ENCODE data around the gene PLK2. TPM values are rescaled to one million over a fixed set of nuclear protein-coding genes. Genes with fewer than 3 reads are reported as not detected.

The PLK2 gene
- total RNA-seq, 1 donor from 2014 or later: 572 TPM

DNA sequence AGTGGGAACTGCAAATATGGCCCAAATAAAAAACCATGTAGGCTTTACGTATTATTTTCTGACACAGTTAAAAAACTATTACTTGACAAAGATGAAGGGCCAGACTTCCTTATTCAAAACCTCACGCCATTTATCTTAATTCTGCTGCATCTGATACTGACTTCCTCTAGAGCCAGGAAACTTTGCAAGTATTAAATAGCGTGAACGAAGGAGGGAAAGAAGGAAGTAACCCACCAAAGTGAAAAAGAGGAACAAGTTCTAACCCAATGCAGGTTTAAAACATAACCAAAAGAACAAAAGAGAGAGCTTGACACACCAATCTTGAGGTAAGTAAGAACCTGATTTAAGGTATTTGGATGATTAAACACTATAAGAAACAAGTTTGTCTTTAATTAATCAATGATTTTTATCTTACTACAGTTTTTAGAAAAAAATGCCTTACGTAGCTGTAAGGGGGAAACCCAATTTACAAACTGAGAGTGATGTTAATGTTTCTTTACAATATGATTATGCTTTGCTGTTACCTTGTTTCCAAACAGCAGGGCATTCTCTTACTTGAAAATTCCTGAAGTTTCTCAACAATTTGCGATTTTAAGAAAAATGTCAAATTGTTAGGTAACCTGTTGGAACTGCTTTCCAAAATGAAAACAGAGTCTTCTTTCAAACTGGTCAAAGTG lies 31.5 kb upstream of the PLK2 start, which contains the start of gene GAPT:
TSS of gene GAPT (plus strand) at position 220 of the 677 bp plus-strand sequence. CDS start 3,102 bp downstream, outside the sequence.
- Mint-ChIP-seq H3K27me3 (ENCODE audit: unreplicated experiment) (no peaks in the 10 kb centered on the region), H3K9me3 (ENCODE audit: unreplicated experiment) (no peaks in the 10 kb centered on the region), H3K4me1 (ENCODE audit: unreplicated experiment) (peaks cover 9% of the 10 kb centered on the region), H3K4me3 (ENCODE audit: unreplicated experiment) (no peak within 1 kb of the TSS), H3K27ac (ENCODE audit: unreplicated experiment) (peak within 1 kb of the TSS; percentile 39), H3K36me3 (ENCODE audit: low read depth, unreplicated experiment) (no peaks in the 10 kb centered on the region)
- no peak for DNase-seq (ENCODE audit: low spot score)
- TF ChIP-seq, protein P1, sequence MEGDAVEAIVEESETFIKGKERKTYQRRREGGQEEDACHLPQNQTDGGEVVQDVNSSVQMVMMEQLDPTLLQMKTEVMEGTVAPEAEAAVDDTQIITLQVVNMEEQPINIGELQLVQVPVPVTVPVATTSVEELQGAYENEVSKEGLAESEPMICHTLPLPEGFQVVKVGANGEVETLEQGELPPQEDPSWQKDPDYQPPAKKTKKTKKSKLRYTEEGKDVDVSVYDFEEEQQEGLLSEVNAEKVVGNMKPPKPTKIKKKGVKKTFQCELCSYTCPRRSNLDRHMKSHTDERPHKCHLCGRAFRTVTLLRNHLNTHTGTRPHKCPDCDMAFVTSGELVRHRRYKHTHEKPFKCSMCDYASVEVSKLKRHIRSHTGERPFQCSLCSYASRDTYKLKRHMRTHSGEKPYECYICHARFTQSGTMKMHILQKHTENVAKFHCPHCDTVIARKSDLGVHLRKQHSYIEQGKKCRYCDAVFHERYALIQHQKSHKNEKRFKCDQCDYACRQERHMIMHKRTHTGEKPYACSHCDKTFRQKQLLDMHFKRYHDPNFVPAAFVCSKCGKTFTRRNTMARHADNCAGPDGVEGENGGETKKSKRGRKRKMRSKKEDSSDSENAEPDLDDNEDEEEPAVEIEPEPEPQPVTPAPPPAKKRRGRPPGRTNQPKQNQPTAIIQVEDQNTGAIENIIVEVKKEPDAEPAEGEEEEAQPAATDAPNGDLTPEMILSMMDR (IDR thresholded peaks at IDR 0.05; ENCODE audit: unreplicated experiment): no peak

DNA sequence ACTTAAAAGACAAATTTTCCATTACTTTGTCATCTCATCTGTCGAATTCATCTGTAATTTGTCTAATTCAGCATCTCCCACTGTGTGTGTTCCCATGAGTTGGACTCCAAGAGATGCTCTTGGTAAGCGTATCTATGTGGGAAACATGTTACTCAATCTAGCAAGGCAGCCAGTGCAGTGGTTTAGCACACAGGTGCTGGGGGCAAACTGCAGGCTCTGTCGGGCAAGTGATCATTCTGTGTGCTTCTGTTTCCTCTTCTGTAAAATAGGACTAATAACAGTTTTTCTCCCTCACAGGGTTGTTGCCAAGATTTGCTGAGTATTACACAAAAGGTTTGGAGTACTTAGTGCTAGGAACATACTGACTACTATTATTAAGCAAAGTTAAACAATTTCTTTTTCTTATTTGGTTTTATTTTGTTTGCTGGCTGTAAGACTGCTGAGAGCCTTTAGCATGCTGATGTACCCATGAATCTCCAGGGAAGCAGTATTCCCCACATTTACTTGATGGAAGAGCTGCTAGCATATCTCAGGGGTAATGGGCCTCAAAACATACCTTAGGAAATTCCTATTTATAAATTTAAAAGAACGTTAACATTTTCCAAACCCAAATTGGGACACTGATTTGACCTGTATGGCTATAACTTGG lies 30.6 kb upstream of the PLK2 start:
- TF ChIP-seq, protein P1 (IDR thresholded peaks at IDR 0.05; ENCODE audit: unreplicated experiment): no peak
- Mint-ChIP-seq H3K4me1 (ENCODE audit: unreplicated experiment) (peaks cover 9% of the 10 kb centered on the region), H3K4me3 (ENCODE audit: unreplicated experiment) (no peak overlapping the region), H3K27ac (ENCODE audit: unreplicated experiment) (no peak overlapping the region), H3K36me3 (ENCODE audit: low read depth, unreplicated experiment) (no peaks in the 10 kb centered on the region), H3K27me3 (ENCODE audit: unreplicated experiment) (no peaks in the 10 kb centered on the region), H3K9me3 (ENCODE audit: unreplicated experiment) (no peaks in the 10 kb centered on the region)
- DNase-seq (ENCODE audit: low spot score): no peak

DNA sequence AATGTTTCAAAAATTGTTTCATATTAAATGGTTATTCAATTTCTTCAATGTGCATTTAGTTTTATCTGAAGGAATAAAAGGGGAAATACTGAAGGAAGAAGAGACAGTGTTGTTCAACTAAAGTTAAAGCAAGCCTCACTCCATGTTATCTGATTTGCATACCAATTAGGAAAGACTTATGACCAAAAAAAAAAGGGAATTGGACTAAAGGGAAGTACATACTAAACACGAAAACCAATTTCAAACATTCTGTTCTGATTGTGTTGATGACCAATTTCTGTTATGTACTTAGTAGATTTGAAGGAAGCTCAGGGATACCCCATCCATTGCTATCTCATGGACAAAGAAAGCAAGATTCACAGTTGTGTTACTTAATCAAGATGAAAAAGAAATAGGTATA lies 26.4 kb upstream of the PLK2 start:
- H3K4me1 Mint-ChIP-seq (ENCODE audit: unreplicated experiment): peaks cover 8% of the 10 kb centered on the region
- no peak overlapping the region for H3K4me3 Mint-ChIP-seq (ENCODE audit: unreplicated experiment)
- no peaks in the 10 kb centered on the region for H3K9me3 Mint-ChIP-seq (ENCODE audit: unreplicated experiment)
- H3K27ac Mint-ChIP-seq (ENCODE audit: unreplicated experiment): no peak overlapping the region
- H3K27me3 Mint-ChIP-seq (ENCODE audit: unreplicated experiment): no peaks in the 10 kb centered on the region
- TF ChIP-seq, protein P1 (IDR thresholded peaks at IDR 0.05; ENCODE audit: unreplicated experiment): no peak
- no peak for DNase-seq (ENCODE audit: low spot score)
- H3K36me3 Mint-ChIP-seq (ENCODE audit: low read depth, unreplicated experiment): no peaks in the 10 kb centered on the region

DNA sequence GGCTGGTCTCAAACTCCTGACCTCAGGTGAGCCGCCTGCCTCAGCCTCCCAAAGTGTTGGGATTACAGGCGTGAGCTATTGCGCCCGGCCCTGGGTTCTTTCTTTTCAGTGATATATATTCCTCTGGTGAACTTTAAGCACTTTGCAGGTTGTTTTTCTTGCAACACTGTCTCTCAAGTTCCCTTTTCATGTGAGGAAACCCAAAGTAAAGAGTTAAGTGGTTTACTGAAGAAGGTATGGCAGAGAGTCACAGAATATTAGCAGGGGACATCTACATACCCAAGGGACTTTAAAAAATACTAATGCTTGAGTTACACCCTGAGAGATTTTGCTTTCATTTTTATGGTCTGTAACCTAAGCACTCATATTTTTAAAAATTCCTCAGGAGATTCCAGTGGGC lies 24.6 kb upstream of the PLK2 start:
- Mint-ChIP-seq H3K4me1 (ENCODE audit: unreplicated experiment) (no peaks in the 10 kb centered on the region), H3K9me3 (ENCODE audit: unreplicated experiment) (no peaks in the 10 kb centered on the region), H3K27me3 (ENCODE audit: unreplicated experiment) (no peaks in the 10 kb centered on the region), H3K4me3 (ENCODE audit: unreplicated experiment) (no peak overlapping the region), H3K36me3 (ENCODE audit: low read depth, unreplicated experiment) (no peaks in the 10 kb centered on the region), H3K27ac (ENCODE audit: unreplicated experiment) (no peak overlapping the region)
- no peak for DNase-seq (ENCODE audit: low spot score)
- TF ChIP-seq, protein P1 (IDR thresholded peaks at IDR 0.05; ENCODE audit: unreplicated experiment): no peak

DNA sequence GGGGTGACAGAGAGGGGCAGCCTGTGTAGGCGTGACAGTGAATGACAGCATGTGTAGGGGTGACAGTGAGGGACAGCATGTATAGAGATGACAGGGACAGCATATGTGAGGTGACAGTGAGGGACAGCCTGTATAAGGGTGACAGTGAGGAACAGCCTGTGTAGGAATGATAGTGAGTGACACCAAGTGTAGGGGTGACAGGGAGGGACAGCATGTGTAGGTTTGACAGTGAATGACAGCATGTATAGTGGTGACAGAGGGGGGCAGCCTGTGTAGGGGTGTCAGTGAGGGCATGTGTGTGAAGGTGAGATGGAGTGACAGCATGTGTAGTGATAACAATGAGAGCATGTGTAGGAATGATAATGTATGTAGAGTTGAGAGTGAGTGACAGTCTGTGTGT lies 22.6 kb upstream of the PLK2 start:
- no peaks in the 10 kb centered on the region for H3K4me1 Mint-ChIP-seq (ENCODE audit: unreplicated experiment)
- TF ChIP-seq, protein P1 (IDR thresholded peaks at IDR 0.05; ENCODE audit: unreplicated experiment): no peak

More for the DNA sequence above, 22.6 kb upstream of the PLK2 start:
- H3K36me3 Mint-ChIP-seq (ENCODE audit: low read depth, unreplicated experiment): no peaks in the 10 kb centered on the region
- no peak overlapping the region for H3K27ac Mint-ChIP-seq (ENCODE audit: unreplicated experiment)
- peaks cover 1% of the 10 kb centered on the region for H3K27me3 Mint-ChIP-seq (ENCODE audit: unreplicated experiment)
- H3K4me3 Mint-ChIP-seq (ENCODE audit: unreplicated experiment): no peak overlapping the region
- DNase-seq (ENCODE audit: low spot score): no peak
- no peaks in the 10 kb centered on the region for H3K9me3 Mint-ChIP-seq (ENCODE audit: unreplicated experiment)
